ENCODE measurements around the gene MAP3K13.

Gene MAP3K13

GRCh38 chr3:185362850-185363661 is at the start of gene MAP3K13:
TSS of gene MAP3K13 (plus strand) at chr3:185363136. CDS start at chr3:185428582, 65,446 bp downstream.
- DNase-seq (ENCODE audit: low read depth in 2 of 2) = peak; percentile 4 to 25

GRCh38 chr3:185313693-185314246 is 49.2 kb upstream of the MAP3K13 start:
- DNase-seq (ENCODE audit: low read depth in 2 of 2) = no peak

- DNase-seq (ENCODE audit: low read depth in 2 of 2) = no peak
Observed at GRCh38 chr3:185316740-185317412, 46.1 kb upstream of the MAP3K13 start.

GRCh38 chr3:185317674-185318073 is 45.3 kb upstream of the MAP3K13 start:
- DNase-seq (ENCODE audit: low read depth in 2 of 2) = no peak

- no peak for DNase-seq (ENCODE audit: low read depth in 2 of 2)
Observed at GRCh38 chr3:185318141-185318540, 44.8 kb upstream of the MAP3K13 start.

GRCh38 chr3:185319801-185320200 is 43.1 kb upstream of the MAP3K13 start:
- DNase-seq (ENCODE audit: low read depth in 2 of 2) = no peak

- DNase-seq (ENCODE audit: low read depth in 2 of 2) = no peak
Observed at GRCh38 chr3:185320949-185321348, 42.0 kb upstream of the MAP3K13 start.

- no peak for DNase-seq (ENCODE audit: low read depth in 2 of 2)
Observed at GRCh38 chr3:185322101-185322719, 40.7 kb upstream of the MAP3K13 start.

GRCh38 chr3:185325946-185326791 is 36.8 kb upstream of the MAP3K13 start:
- DNase-seq (ENCODE audit: low read depth in 2 of 2) = no peak

- DNase-seq (ENCODE audit: low read depth in 2 of 2) = no peak
Observed at GRCh38 chr3:185327062-185327461, 35.9 kb upstream of the MAP3K13 start.

GRCh38 chr3:185328324-185329004 is 34.5 kb upstream of the MAP3K13 start:
- no peak for DNase-seq (ENCODE audit: low read depth in 2 of 2)

GRCh38 chr3:185330238-185330637 is 32.7 kb upstream of the MAP3K13 start:
- no peak for DNase-seq (ENCODE audit: low read depth in 2 of 2)

GRCh38 chr3:185330644-185331043 is 32.3 kb upstream of the MAP3K13 start:
- no peak for DNase-seq (ENCODE audit: low read depth in 2 of 2)

- no peak for DNase-seq (ENCODE audit: low read depth in 2 of 2)
Observed at GRCh38 chr3:185332026-185332735, 30.8 kb upstream of the MAP3K13 start.

GRCh38 chr3:185335799-185336198 is 27.1 kb upstream of the MAP3K13 start:
- no peak for DNase-seq (ENCODE audit: low read depth in 2 of 2)

GRCh38 chr3:185337231-185337816 is 25.6 kb upstream of the MAP3K13 start:
- DNase-seq (ENCODE audit: low read depth in 2 of 2) = no peak

- no peak for DNase-seq (ENCODE audit: low read depth in 2 of 2)
Observed at GRCh38 chr3:185339945-185340344, 23.0 kb upstream of the MAP3K13 start.

GRCh38 chr3:185340751-185341150 is 22.2 kb upstream of the MAP3K13 start:
- no peak for DNase-seq (ENCODE audit: low read depth in 2 of 2)

- no peak for DNase-seq (ENCODE audit: low read depth in 2 of 2)
Observed at GRCh38 chr3:185341616-185342458, 21.1 kb upstream of the MAP3K13 start.

Data from stimulated activated CD8-positive, alpha-beta memory T cell treated with anti-CD3 and anti-CD28 coated beads, Interleukin-15, amount 100 ng/mL, for 48 hours (primary cell).